HUES64 (cell line): ENCODE results near the gene DDI2.
"Not testable (repeated sequence)": the region's sequence is repeated elsewhere in the genome, so short reads cannot be mapped to it uniquely, and the experiment has no call there.

Experiments used
- H3K27ac ChIP-seq: 2 replicates; pipeline ENCODE4 v1.7.0; 2013; ENCODE audit warnings: low read depth, low read length, inconsistent platforms
- H3K27me3 ChIP-seq: 2 replicates; pipeline ENCODE4 v1.6.1; 2013; ENCODE audit warnings: mild to moderate bottlenecking, low read length; ENCODE audit not compliant: insufficient read depth
- H3K36me3 ChIP-seq: 2 replicates; pipeline ENCODE4 v1.6.1; 2013; ENCODE audit warnings: mild to moderate bottlenecking, low read length; ENCODE audit not compliant: insufficient read depth
- H3K4me1 ChIP-seq: 2 replicates; pipeline ENCODE4 v1.6.1; 2013; ENCODE audit warnings: mild to moderate bottlenecking, low read length, moderate library complexity; ENCODE audit not compliant: insufficient read depth
- H3K4me3 ChIP-seq: 2 replicates; pipeline ENCODE4 v1.5.1; 2013; ENCODE audit warnings: mild to moderate bottlenecking, low read length, moderate library complexity
- H3K9ac ChIP-seq: 2 replicates; pipeline ENCODE4 v1.6.1; 2013; ENCODE audit warnings: mild to moderate bottlenecking, low read depth, low read length
- H3K9me3 ChIP-seq: 2 replicates; pipeline ENCODE4 v1.6.1; 2013; ENCODE audit warnings: low read depth, low read length; ENCODE audit not compliant: insufficient read depth
- WGBS: fragments of 150-250, 120-280 bp; methylation state at CpG from one replicate; pipeline ENCODE4 v1.1.7; 2013; ENCODE audit warnings: missing lambda C conversion rate; 5-methylcytosine and 5-hydroxymethylcytosine counted together

DDI2 gene

DNA sequence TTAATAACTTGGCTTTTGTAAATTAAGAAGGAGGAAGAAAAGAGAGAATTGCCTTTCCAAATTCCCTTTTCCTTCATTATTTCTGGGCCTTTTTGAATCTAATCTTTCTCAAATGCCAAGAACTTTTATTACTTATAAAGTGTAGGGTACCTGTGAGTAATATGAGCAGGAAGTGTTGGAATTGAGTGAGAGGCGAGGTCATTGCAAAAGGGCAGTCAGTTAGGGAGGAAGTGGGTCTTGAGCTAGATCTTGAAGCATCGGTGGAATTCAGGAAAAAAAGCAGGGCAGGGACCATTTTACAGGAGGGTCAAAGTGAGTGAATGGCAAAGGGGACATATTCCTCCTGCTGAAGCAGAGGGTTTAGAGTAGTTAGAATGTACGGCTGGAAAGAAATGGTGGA is 23.4 kb downstream of the DDI2 start:
- Histone ChIP-seq H3K9me3 (no peaks in the 10 kb centered on the region), H3K27ac (no peak overlapping the region), H3K4me1 (no peaks in the 10 kb centered on the region), H3K4me3 (no peak overlapping the region), H3K9ac (no peak overlapping the region), H3K36me3 (peaks cover 91% of the 10 kb centered on the region), H3K27me3 (no peaks in the 10 kb centered on the region)
- 91% methylated on average over 3 of the region's 3 CpGs for WGBS

DNA sequence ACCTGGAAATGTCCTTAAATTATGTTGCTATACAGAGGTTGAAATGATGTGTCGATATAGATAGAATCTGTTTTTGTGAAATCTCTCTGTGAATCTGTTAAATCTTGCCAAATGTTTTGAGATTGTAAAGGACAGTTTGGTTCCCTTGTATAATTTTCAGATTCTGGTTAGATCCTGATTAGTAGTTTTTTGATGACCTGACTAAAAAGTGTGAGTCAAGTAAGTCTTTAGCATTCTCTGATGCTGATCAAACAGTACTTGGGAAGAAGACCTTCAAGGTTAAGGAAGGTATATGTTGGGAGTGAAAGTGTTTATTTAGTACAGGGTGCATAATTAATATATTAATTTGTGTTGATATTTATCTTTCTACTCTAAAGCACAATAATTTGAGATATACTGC is 32.7 kb downstream of the DDI2 start:
- Histone ChIP-seq H3K36me3 (peaks cover 93% of the 10 kb centered on the region), H3K4me3 (no peak overlapping the region), H3K9me3 (no peaks in the 10 kb centered on the region), H3K4me1 (no peaks in the 10 kb centered on the region), H3K27ac (no peak overlapping the region), H3K27me3 (no peaks in the 10 kb centered on the region), H3K9ac (no peak overlapping the region)
- 97% methylated on average over 1 of the region's 1 CpG for WGBS

DNA sequence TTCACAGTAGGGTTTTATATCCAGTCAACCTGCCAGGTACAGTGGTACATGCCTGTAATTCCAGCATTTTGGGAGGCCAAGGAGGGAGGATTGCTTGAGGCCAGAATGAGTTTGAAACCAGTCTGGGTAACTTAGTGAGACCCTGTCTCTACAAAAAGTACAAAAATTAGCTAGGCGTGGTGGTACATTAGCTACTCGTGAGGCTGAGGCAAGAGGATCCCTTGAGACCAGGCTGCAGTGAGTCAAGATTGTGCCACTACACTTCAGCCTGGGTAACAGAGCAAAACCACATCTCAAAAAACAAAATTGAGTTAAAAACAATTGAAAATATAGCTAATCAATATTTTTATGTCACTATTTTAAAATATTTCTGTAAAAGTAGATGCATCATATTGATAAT is 33.2 kb downstream of the DDI2 start:
- Histone ChIP-seq H3K9ac (no peak overlapping the region), H3K4me3 (no peak overlapping the region), H3K27me3 (no peaks in the 10 kb centered on the region), H3K4me1 (no peaks in the 10 kb centered on the region), H3K27ac (no peak overlapping the region), H3K9me3 (no peaks in the 10 kb centered on the region), H3K36me3 (peaks cover 92% of the 10 kb centered on the region)
- WGBS: 94% methylated on average over 2 of the region's 2 CpGs

DNA sequence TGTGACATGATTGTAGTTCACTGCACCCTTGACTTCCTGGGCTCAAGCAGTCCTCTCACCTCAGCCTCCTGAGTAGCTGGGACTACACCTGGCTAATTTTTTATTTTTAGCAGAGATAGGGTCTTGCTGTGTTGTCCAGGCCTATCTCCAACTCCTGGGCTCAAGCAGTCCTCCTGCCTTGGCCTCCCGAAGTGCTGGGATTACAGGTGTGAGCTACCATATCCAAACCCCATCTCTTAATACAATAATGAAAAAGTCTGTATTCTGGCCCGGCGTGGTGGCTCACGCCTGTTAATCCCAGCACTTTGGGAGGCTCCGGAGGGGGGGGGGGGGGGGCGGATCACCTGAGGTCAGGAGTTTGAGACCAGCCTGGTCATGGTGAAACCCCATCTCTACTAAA is 34.9 kb downstream of the DDI2 start:
- not testable (repeated sequence) for H3K4me1 ChIP-seq, H3K9ac ChIP-seq, H3K27me3 ChIP-seq, H3K9me3 ChIP-seq, H3K4me3 ChIP-seq, H3K27ac ChIP-seq
- 96% methylated on average over 5 of the region's 6 CpGs for WGBS
- peaks cover 91% of the 10 kb centered on the region for H3K36me3 ChIP-seq

DNA sequence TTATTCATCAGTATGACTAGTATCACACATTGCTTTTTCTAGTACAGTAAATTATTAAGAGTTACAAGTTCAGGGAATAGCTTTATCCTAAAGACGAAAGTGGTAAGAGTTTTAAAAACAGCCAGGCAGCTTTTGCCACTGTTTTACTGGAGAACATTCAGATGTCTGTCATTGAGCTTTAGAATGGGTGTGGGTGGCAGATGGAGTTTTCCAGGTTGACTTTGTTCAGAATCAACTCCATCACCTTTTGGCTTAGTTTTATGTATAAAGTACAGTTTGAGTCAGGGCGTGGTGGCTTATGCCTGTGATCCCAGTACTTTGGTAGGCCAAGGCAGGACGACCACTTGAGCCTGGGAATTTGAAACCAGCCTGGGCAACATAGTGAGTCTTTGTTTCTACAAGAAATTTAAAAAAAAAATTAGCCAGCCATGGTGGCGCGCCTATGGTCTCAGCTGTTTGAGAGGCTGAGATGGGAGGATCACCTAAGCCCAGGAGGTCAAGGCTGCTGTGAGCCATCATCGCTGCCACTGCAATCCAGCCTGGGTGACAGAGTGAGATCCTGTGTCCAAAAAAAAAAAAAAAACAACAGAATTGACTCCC is 36.9 kb downstream of the DDI2 start:
- Histone ChIP-seq H3K4me3 (no peak overlapping the region), H3K36me3 (peaks cover 88% of the 10 kb centered on the region), H3K27ac (no peak overlapping the region), H3K4me1 (no peaks in the 10 kb centered on the region), H3K27me3 (no peaks in the 10 kb centered on the region), H3K9me3 (no peaks in the 10 kb centered on the region), H3K9ac (no peak overlapping the region)
- 97% methylated on average over 6 of the region's 6 CpGs for whole genome bisulfite sequencing

DNA sequence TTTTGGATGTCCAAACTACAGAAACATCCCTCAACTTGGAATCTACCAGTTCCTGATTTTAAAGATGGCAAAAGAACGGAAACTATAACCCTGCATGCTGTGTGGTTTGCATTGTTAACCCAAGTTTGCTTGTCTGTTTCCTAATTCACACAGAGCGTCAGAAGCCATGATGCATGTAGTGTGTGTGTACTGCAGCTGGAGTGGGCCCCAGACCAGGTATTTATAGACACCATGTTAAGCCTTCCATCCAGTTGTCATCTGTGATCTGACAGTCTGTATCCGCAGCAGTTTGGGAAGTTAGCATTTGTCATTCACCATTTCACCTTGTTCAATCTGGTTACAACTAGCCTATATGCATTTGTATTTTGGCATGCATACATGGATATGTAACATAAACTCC is 39.2 kb downstream of the DDI2 start:
- Histone ChIP-seq H3K4me1 (no peaks in the 10 kb centered on the region), H3K27ac (no peak overlapping the region), H3K4me3 (no peak overlapping the region), H3K27me3 (no peaks in the 10 kb centered on the region), H3K9me3 (no peaks in the 10 kb centered on the region), H3K9ac (no peak overlapping the region), H3K36me3 (peaks cover 89% of the 10 kb centered on the region)
- 93% methylated on average over 3 of the region's 3 CpGs for WGBS

DNA sequence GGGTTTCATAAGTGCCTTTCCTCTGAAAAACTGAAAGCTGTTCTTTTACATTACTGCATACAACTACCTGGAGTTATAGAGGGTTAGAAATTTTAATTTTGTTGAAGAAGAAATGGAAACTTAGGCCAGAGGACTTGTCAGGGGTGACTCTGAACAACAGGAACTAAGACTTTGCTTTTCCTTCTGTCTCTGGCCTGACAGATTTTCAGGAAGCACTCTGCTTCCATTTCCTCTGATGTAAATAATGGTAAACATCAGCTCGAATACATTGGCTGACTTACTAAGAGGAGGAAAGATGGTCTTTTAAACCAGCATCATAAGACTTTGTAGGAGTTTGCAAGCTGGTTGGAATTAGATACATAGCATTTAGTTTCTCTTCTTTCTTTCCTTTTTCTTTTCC is 39.8 kb downstream of the DDI2 start:
- Histone ChIP-seq H3K27me3 (no peaks in the 10 kb centered on the region), H3K4me3 (no peak overlapping the region), H3K36me3 (peaks cover 89% of the 10 kb centered on the region), H3K9me3 (no peaks in the 10 kb centered on the region), H3K9ac (no peak overlapping the region), H3K27ac (no peak overlapping the region), H3K4me1 (no peaks in the 10 kb centered on the region)
- 100% methylated on average over 1 of the region's 1 CpG for WGBS

DNA sequence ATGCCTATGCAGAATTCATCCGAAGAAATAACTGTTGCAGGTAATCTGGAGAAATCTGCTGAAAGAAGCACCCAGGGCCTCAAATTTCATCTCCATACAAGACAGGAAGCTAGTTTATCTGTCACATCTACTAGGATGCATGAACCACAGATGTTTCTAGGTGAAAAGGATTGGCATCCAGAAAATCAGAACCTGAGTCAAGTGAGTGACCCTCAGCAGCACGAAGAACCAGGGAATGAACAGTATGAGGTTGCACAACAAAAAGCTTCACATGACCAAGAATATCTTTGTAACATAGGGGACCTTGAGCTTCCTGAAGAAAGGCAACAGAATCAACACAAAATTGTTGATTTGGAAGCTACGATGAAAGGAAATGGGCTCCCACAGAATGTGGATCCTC is 42.9 kb downstream of the DDI2 start:
- 92% methylated on average over 3 of the region's 3 CpGs for WGBS
- H3K4me3 ChIP-seq: no peak overlapping the region
- H3K4me1 ChIP-seq: no peaks in the 10 kb centered on the region
- H3K27me3 ChIP-seq: no peaks in the 10 kb centered on the region
- H3K9ac ChIP-seq: no peak overlapping the region
- H3K36me3 ChIP-seq: peaks cover 69% of the 10 kb centered on the region
- no peak overlapping the region for H3K27ac ChIP-seq
- H3K9me3 ChIP-seq: no peaks in the 10 kb centered on the region

DNA sequence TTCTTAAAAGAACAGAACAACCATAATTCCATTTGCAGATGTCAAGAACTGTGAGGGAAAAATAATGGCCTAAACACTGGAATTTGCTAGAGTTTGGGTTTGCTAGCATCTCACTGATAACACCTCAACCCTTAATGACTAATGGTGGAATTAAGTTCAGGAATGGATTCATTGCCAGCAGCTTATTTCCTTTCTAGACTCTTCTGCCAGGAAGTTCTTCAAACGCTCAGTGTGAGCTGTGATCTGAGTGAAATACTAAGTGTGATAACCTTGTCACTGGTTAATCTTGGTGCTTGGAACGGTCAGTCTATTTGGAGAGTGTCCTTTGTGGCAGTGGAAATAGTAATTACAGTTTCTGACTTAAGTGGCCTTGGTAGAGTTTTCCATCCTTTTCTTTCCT is 45.2 kb downstream of the DDI2 start:
- no peaks in the 10 kb centered on the region for H3K9me3 ChIP-seq
- peaks cover 48% of the 10 kb centered on the region for H3K36me3 ChIP-seq
- no peak overlapping the region for H3K27ac ChIP-seq
- no peak overlapping the region for H3K9ac ChIP-seq
- H3K4me3 ChIP-seq: no peak overlapping the region
- no peaks in the 10 kb centered on the region for H3K27me3 ChIP-seq
- 92% methylated on average over 2 of the region's 2 CpGs for WGBS
- no peaks in the 10 kb centered on the region; the same call in 1 of the 2 replicates for H3K4me1 ChIP-seq

DNA sequence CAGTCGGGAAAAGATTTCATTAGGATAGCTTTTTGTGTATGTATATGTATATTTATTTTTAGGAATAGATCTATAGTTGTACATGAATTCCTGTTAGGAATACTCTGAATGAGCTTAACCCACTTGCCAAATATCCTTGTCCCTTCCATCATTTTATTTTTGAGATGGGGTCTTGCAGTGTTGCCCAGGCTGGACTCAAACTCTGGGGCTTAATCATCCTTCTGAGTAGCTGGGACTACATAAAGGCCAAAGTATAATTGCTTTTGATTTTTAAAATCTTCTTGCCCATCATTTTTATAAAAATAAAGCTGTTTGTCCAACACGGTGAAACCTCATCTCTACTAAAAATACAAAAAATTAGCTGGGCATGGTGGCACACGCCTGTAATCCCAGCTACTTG is 46.7 kb downstream of the DDI2 start:
- Histone ChIP-seq H3K9ac (no peak overlapping the region), H3K27me3 (no peaks in the 10 kb centered on the region), H3K36me3 (peaks cover 39% of the 10 kb centered on the region), H3K27ac (no peak overlapping the region), H3K9me3 (no peaks in the 10 kb centered on the region), H3K4me3 (no peak overlapping the region), H3K4me1 (peaks cover 4% of the 10 kb centered on the region; the same call in 1 of the 2 replicates)
- 88% methylated on average over 3 of the region's 3 CpGs for WGBS

DNA sequence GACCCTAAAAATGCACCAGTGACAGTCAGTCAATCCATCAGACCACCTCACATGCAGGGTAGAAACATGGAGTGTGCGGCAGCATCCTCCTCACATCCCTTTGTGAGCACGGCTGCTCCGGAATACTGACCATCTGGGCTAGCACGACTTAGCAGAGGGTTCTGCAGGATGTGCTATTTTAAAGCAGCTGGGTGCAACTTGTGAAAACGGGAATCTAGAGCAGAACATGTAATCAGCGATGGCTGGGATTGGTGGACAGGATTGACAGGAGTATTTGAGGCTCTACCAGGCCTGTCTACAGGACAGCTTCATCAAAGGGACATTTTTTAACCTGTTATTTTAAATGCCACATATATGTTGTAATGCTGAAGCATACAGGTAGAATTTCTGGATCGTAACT is 50.1 kb downstream of the DDI2 start:
- 95% methylated on average over 7 of the region's 7 CpGs for WGBS
- peaks cover 4% of the 10 kb centered on the region for H3K36me3 ChIP-seq
- H3K9me3 ChIP-seq: no peaks in the 10 kb centered on the region
- H3K27ac ChIP-seq: no peak overlapping the region
- H3K4me1 ChIP-seq: peaks cover 7% of the 10 kb centered on the region; the same call in 1 of the 2 replicates
- no peak overlapping the region for H3K9ac ChIP-seq
- no peaks in the 10 kb centered on the region for H3K27me3 ChIP-seq
- no peak overlapping the region for H3K4me3 ChIP-seq

DNA sequence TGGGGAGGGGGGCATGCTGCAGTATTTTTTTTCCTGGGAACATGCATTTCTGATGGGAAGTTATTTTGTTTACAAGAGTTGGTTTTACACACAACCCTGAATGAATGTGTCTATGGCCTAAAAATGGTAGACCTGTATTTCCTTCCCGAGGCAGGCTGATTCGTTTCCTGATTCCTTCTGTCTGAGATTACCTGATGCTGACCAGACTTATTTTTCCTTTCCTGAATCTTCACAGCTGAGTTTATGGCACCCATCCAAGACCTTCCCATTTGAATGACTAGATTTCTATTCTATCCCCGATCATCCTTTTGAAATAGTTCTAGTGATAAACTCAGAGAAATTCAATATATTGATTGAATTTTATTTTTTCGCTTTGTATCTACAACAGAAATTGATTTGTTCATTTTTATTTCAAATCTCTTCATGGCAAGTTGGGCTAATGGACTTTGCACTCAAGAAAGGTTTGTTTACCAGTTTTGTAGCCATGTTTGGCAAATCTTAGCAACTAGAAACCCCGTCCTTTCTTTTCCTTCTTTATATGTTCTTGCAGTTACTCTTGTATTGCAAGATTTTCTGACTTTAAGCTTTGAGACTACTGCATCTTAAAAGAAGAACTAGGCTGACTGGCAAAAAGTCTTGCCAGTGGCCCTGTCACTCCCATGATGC is 51.0 kb downstream of the DDI2 start:
- H3K27me3 ChIP-seq: no peaks in the 10 kb centered on the region
- no peak overlapping the region for H3K9ac ChIP-seq
- H3K36me3 ChIP-seq: no peaks in the 10 kb centered on the region
- H3K9me3 ChIP-seq: no peaks in the 10 kb centered on the region
- 97% methylated on average over 4 of the region's 5 CpGs for WGBS
- H3K27ac ChIP-seq: no peak overlapping the region
- H3K4me3 ChIP-seq: no peak overlapping the region
- H3K4me1 ChIP-seq: peaks cover 7% of the 10 kb centered on the region; the same call in 1 of the 2 replicates
